WERI-Rb-1 (cell line): Measurements from ENCODE around the gene BCAS3.

Source experiments
- DNase-seq: peaks from one replicate; pipeline ENCODE4 v3.0.0-alpha.2; 2020
- H3K27ac ChIP-seq: fragments of 250-450 bp; sonication (Bioruptor Pico); 2 replicates; pipeline ENCODE4 v1.5.1; 2020; ENCODE audit warnings: mild to moderate bottlenecking, moderate library complexity
- H3K27me3 ChIP-seq: fragments of 250-450 bp; sonication (Bioruptor Pico); 2 replicates; pipeline ENCODE4 v1.5.1; 2021; ENCODE audit warnings: mild to moderate bottlenecking, low read depth, moderate library complexity; ENCODE audit not compliant: insufficient read depth, severe bottlenecking
- H3K36me3 ChIP-seq: fragments of 250-450 bp; sonication (Bioruptor Pico); 2 replicates; pipeline ENCODE4 v1.5.1; 2020; ENCODE audit warnings: mild to moderate bottlenecking, moderate library complexity
- H3K4me3 ChIP-seq: 2 replicates; pipeline ENCODE4 v1.5.1; 2011; ENCODE audit warnings: low read depth, mild to moderate bottlenecking, control low read depth, low read length
- H3K9me3 ChIP-seq: fragments of 250-450 bp; sonication (Bioruptor Pico); 2 replicates; pipeline ENCODE4 v1.5.1; 2021; ENCODE audit warnings: mild to moderate bottlenecking, moderate library complexity; ENCODE audit not compliant: severe bottlenecking
- CTCF ChIP-seq: IDR thresholded peaks from 2 replicates; pipeline ENCODE4 v1.5.1; 2011; ENCODE audit warnings: low read depth, mild to moderate bottlenecking, control low read depth, inconsistent platforms, low read length

The BCAS3 gene

GRCh38 chr17:61072648-61073047 is 395.0 kb downstream of the BCAS3 start:
- H3K36me3 ChIP-seq = no peaks in the 10 kb centered on the region
- no peak overlapping the region for H3K27ac ChIP-seq
- H3K9me3 ChIP-seq = no peaks in the 10 kb centered on the region
- no peak for TF ChIP-seq CTCF
- DNase-seq = no peak
- no peaks in the 10 kb centered on the region for H3K27me3 ChIP-seq
- H3K4me3 ChIP-seq = no peak overlapping the region

- no peak for DNase-seq
- Histone ChIP-seq H3K9me3 (no peaks in the 10 kb centered on the region), H3K36me3 (no peaks in the 10 kb centered on the region), H3K4me3 (no peak overlapping the region), H3K27ac (no peak overlapping the region), H3K27me3 (no peaks in the 10 kb centered on the region)
- no peak for TF ChIP-seq CTCF
Measured at GRCh38 chr17:61073131-61073530, 395.5 kb downstream of the BCAS3 start.

GRCh38 chr17:61073799-61074513 is 396.3 kb downstream of the BCAS3 start:
- no peaks in the 10 kb centered on the region for H3K27me3 ChIP-seq
- no peak overlapping the region for H3K4me3 ChIP-seq
- no peak for TF ChIP-seq CTCF
- H3K27ac ChIP-seq = no peak overlapping the region
- DNase-seq = no peak
- H3K36me3 ChIP-seq = no peaks in the 10 kb centered on the region
- no peaks in the 10 kb centered on the region for H3K9me3 ChIP-seq

- H3K9me3 ChIP-seq = no peaks in the 10 kb centered on the region
- H3K36me3 ChIP-seq = no peaks in the 10 kb centered on the region
- DNase-seq = no peak
- H3K4me3 ChIP-seq = no peak overlapping the region
- TF ChIP-seq CTCF = no peak
- no peak overlapping the region for H3K27ac ChIP-seq
- H3K27me3 ChIP-seq = no peaks in the 10 kb centered on the region
Measured at GRCh38 chr17:61075988-61076387, 398.3 kb downstream of the BCAS3 start.

- TF ChIP-seq CTCF = no peak
- Histone ChIP-seq H3K27me3 (no peaks in the 10 kb centered on the region), H3K4me3 (no peak overlapping the region), H3K9me3 (no peaks in the 10 kb centered on the region), H3K36me3 (no peaks in the 10 kb centered on the region), H3K27ac (no peak overlapping the region)
- DNase-seq = no peak
Measured at GRCh38 chr17:61076621-61077031, 399.0 kb downstream of the BCAS3 start.

GRCh38 chr17:61081959-61082358 is 404.3 kb downstream of the BCAS3 start:
- H3K27ac ChIP-seq = no peak overlapping the region
- no peak overlapping the region for H3K4me3 ChIP-seq
- H3K9me3 ChIP-seq = no peaks in the 10 kb centered on the region
- no peaks in the 10 kb centered on the region for H3K36me3 ChIP-seq
- TF ChIP-seq CTCF = no peak
- no peaks in the 10 kb centered on the region for H3K27me3 ChIP-seq
- no peak for DNase-seq
